Astrocyte of the spinal cord (primary cell): ENCODE data around the gene KRT36.

Source experiments
- DNase-seq: peaks from one replicate; pipeline ENCODE4 v3.0.0; 2011; ENCODE audit warnings: low read depth, low spot score
- H3K4me3 ChIP-seq: 2 replicates; pipeline ENCODE4 v1.5.1; 2011; ENCODE audit warnings: low read depth, mild to moderate bottlenecking, low read length, moderate library complexity
- CTCF ChIP-seq: IDR thresholded peaks from 2 replicates; pipeline ENCODE4 v1.5.1; 2012; ENCODE audit warnings: low read depth, mild to moderate bottlenecking, low read length, inconsistent platforms
- in situ Hi-C: cut with HindIII; loops from 2 replicates; pipeline ENCODE4 v1.10.0; 2017; ENCODE audit warnings: low sequenced_read_pairs

The KRT36 gene

DNA sequence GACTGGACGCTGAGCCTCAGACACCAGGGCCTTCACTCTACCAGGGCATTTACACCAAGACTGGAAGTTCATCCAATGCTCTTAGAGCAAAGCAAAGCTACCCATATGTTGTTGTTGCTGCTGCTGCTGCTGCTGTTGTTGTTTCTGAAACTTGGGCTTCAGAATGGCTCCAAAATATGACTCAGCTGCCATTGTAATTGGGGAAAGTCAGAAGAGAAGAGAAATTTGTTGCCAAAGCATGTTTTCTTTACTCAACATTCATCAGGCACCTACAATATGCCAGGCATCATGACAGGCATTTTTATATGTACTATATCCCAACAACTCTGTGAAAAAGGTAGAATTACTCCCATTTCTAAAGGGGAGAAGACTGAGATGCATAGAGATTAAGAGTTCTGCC lies 34.5 kb downstream of the KRT36 start:
- in situ Hi-C loops, result no loop called here
- no peak overlapping the region for H3K4me3 ChIP-seq
- no peak for TF ChIP-seq CTCF
- no peak for DNase-seq

GRCh38 chr17:41453066-41453465 lies 36.6 kb downstream of the KRT36 start:
- in situ Hi-C loops, result no loop called here

GRCh38 chr17:41452281-41452680 lies 37.4 kb downstream of the KRT36 start:
- no peak for DNase-seq
- in situ Hi-C loops, result no loop called here
- H3K4me3 ChIP-seq, result no peak overlapping the region
- no peak for TF ChIP-seq CTCF

More at GRCh38 chr17:41453066-41453465, 36.6 kb downstream of the KRT36 start:
- no peak for DNase-seq
- no peak overlapping the region for H3K4me3 ChIP-seq
- TF ChIP-seq CTCF, result no peak

- in situ Hi-C loops, result no loop called here
- TF ChIP-seq CTCF, result no peak
- DNase-seq, result peak; percentile 9
These were observed 38.5 kb downstream of the KRT36 start for GRCh38 chr17:41451154-41451728.

GRCh38 chr17:41449008-41449407 lies 40.7 kb downstream of the KRT36 start:
- no peak overlapping the region for H3K4me3 ChIP-seq
- no peak for TF ChIP-seq CTCF

More at GRCh38 chr17:41451154-41451728, 38.5 kb downstream of the KRT36 start:
- no peak overlapping the region for H3K4me3 ChIP-seq

DNA sequence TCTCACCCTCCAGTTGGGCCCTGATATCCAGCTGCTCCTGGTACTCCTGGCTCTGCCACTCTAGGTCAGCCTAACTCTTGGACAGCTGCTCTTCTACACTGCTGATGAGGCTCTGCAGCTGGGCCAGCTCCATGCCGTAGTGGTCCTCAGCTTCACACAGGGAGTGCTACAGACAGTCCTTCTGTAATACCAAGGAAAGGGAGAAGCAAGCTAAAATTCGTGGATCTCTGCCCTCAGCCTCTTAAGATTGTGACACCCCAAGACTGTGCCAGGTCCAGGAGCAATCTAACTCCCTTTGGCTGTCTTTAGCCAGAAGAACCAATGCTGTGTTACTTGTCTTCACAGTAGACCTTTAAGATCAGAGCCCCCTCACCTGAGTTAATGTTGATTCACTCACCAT lies 41.2 kb downstream of the KRT36 start:
- H3K4me3 ChIP-seq, result no peak overlapping the region
- DNase-seq, result no peak
- in situ Hi-C loops, result no loop called here
- no peak for TF ChIP-seq CTCF

More at GRCh38 chr17:41449008-41449407, 40.7 kb downstream of the KRT36 start:
- DNase-seq, result no peak
- in situ Hi-C loops, result no loop called here
